PFSK-1 (cell line): ENCODE results near the gene LRFN2.
A peak's percentile ranks its signal among the peaks of the same experiment; 100 is the strongest.

Experiments used
- FOXP2 ChIP-seq: optimal IDR thresholded peaks from 2 replicates; pipeline ENCODE3; 2011; ENCODE audit warnings: borderline replicate concordance, control low read depth, inconsistent platforms; ENCODE audit not compliant: insufficient read depth; ENCODE audit errors: extremely low read length, extremely low read depth
- POLR2AphosphoS5 ChIP-seq: IDR thresholded peaks from 2 replicates; pipeline ENCODE4 v1.6.1; 2012; ENCODE audit warnings: low read depth, mild to moderate bottlenecking, control low read depth, low read length, moderate library complexity
- SIN3A ChIP-seq: IDR thresholded peaks from 2 replicates; pipeline ENCODE4 v1.6.1; 2012; ENCODE audit warnings: mild to moderate bottlenecking, low read length, moderate library complexity, borderline replicate concordance; ENCODE audit not compliant: insufficient read depth
- TAF1 ChIP-seq: IDR thresholded peaks from 2 replicates; pipeline ENCODE4 v1.6.1; 2012; ENCODE audit warnings: low read length, control low read depth, borderline replicate concordance; ENCODE audit not compliant: insufficient read depth
- TF ChIP-seq, protein P1 (sequence below), 2 experiments: IDR thresholded peaks; 2 replicates each; pipeline versions ENCODE4 v1.6.1 to v1.8.0; 2011 to 2012; ENCODE audit warnings: low read depth in 2 of 2, low read length in 2 of 2, control low read depth in 1 of 2, inconsistent platforms in 1 of 2, mild to moderate bottlenecking in 1 of 2, moderate library complexity in 1 of 2; ENCODE audit not compliant: insufficient read depth in 1 of 2

The LRFN2 gene

GRCh38 chr6:40599555-40599954 lies 12.4 kb upstream of the LRFN2 start:
- TF ChIP-seq, protein P1, sequence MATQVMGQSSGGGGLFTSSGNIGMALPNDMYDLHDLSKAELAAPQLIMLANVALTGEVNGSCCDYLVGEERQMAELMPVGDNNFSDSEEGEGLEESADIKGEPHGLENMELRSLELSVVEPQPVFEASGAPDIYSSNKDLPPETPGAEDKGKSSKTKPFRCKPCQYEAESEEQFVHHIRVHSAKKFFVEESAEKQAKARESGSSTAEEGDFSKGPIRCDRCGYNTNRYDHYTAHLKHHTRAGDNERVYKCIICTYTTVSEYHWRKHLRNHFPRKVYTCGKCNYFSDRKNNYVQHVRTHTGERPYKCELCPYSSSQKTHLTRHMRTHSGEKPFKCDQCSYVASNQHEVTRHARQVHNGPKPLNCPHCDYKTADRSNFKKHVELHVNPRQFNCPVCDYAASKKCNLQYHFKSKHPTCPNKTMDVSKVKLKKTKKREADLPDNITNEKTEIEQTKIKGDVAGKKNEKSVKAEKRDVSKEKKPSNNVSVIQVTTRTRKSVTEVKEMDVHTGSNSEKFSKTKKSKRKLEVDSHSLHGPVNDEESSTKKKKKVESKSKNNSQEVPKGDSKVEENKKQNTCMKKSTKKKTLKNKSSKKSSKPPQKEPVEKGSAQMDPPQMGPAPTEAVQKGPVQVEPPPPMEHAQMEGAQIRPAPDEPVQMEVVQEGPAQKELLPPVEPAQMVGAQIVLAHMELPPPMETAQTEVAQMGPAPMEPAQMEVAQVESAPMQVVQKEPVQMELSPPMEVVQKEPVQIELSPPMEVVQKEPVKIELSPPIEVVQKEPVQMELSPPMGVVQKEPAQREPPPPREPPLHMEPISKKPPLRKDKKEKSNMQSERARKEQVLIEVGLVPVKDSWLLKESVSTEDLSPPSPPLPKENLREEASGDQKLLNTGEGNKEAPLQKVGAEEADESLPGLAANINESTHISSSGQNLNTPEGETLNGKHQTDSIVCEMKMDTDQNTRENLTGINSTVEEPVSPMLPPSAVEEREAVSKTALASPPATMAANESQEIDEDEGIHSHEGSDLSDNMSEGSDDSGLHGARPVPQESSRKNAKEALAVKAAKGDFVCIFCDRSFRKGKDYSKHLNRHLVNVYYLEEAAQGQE (IDR thresholded peaks at IDR 0.05; ENCODE audit: insufficient read depth in 1 of 2, low read depth in 2 of 2, low read length in 2 of 2): peak; percentile 66 to 88
- TF ChIP-seq POLR2AphosphoS5: no peak

DNA sequence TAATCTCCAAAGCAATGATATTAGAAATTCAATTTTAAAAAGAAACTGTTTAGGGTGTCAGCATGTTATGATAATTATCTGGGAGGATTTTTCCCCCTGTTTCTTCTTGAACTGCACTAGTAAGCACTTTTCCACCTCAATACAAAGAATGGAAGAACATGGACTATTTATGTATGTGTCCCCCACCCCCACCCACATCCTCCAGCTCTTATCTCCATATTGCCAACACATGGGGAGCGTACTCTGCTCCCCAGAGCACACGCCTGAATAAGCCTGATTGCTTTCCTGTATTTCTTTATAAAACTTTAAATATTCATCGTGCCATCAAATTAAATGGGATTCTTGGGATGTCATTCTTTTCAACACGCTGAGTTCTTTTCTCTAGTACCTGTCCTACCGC lies 11.4 kb upstream of the LRFN2 start:
- TF ChIP-seq TAF1: no peak
- TF ChIP-seq, protein P1 (IDR thresholded peaks at IDR 0.05; ENCODE audit: insufficient read depth in 1 of 2, low read depth in 2 of 2, low read length in 2 of 2): no peak
- no peak for TF ChIP-seq FOXP2
- TF ChIP-seq SIN3A: no peak

DNA sequence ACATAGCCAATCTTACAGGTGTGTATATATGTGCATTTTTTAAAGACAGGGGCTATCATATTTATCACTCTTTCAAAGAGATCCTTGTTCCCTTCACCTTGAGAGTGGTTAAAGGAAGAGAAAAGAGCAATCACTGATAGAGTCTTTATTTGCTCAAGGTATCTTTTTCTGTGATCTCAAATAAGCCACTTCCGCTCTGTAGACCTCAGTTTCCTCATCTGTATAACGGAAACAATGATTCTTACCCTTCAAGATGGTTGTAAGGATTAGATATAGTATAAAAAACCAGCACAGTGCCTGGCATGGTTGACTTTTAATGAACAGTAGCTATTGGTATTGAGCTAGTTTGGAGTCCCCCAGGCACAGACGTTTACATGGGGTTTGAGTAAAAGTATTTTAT lies 10.1 kb upstream of the LRFN2 start:
- no peak for TF ChIP-seq FOXP2
- TF ChIP-seq, protein P1 (IDR thresholded peaks at IDR 0.05; ENCODE audit: insufficient read depth in 1 of 2, low read depth in 2 of 2, low read length in 2 of 2): no peak

DNA sequence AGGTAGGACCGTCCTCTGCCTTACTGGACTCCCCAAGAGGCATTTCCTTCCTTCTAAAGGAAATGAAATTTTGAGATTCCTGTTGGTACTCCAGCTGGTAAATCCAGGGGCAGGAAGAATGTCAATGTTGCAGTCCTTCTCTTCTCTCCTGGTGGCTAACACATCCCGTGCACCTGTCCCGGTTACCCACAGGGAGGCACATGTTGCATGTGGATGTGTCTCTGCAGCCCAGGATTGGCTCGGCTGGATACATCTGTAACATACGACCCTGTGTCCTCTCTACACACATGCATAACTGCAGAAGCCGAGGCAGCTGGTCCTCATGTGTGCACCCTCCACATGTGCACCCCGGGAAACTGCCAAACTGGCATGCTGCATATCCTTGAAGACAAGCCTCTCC lies 1.3 kb upstream of the LRFN2 start:
- TF ChIP-seq SIN3A (no peak), POLR2AphosphoS5 (no peak), TAF1 (no peak), FOXP2 (no peak)
- TF ChIP-seq, protein P1 (IDR thresholded peaks at IDR 0.05; ENCODE audit: insufficient read depth in 1 of 2, low read depth in 2 of 2, low read length in 2 of 2): no peak

GRCh38 chr6:40588070-40588384 lies 863 bp upstream of the LRFN2 start:
- TF ChIP-seq, protein P1 (IDR thresholded peaks at IDR 0.05; ENCODE audit: insufficient read depth in 1 of 2, low read depth in 2 of 2, low read length in 2 of 2): no peak
- TF ChIP-seq POLR2AphosphoS5: no peak
- TF ChIP-seq SIN3A: no peak
- no peak for TF ChIP-seq FOXP2
- no peak; the same call in 1 of the 2 replicates for TF ChIP-seq TAF1
